ENCODE data around the gene USP54.

Gene USP54

DNA sequence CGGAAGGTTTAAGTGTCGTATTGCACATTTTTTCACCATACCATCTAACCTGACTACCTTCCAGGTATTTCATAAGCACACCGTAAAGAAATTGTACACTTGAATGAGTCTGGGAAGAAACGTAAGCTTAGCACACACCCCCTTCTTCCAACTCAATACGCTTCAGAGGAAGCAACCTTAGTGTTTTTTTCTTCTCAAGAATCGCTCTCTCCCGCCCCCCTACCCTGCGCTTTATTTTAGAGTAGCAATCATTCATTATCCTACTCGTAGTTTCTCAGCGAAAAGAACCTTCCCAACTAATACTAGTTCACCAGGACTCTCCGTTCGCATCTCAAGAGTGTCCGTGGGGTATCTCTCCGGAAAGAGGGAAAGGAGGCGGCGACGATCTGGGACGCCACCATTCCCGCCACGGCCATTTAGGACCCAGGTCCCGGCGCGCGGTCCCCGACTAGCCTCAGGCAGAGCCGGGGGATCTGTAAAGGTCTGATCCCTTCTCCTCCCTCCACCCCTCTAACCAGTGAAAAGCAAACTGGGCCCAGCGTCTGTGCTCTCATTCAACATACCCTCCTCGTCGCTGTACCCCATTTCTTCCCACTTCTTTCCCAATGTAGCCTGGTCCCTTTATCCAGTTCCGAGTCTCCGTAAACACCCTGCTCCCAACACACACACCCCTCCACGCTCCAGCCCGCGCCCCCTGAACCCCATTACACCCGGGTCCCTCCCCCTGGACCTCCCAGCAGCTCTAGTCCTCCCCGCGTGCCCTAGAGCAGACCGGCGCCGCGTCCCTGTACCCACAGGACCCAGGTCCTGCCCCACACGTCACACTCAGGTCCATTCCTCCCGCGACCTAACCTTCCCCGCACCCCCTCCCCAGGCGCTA, 34.1 kb upstream of the USP54 start:
- 0 out of 2 replicates have a peak, but pooled peaks have one; percentile 41 for TF ChIP-seq CREB1 (IDR thresholded peaks at IDR 0.05; ENCODE audit: low read depth)
- TF ChIP-seq, protein P1, sequence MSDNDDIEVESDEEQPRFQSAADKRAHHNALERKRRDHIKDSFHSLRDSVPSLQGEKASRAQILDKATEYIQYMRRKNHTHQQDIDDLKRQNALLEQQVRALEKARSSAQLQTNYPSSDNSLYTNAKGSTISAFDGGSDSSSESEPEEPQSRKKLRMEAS (IDR thresholded peaks at IDR 0.05) = peak; percentile 29; the same call in 1 of the 2 replicates
- peak; percentile 22 for TF ChIP-seq RAD21 (IDR thresholded peaks at IDR 0.05; ENCODE audit: low read depth)
- no peak for TF ChIP-seq EGR1 (IDR thresholded peaks at IDR 0.05)
- TF ChIP-seq TCF12 (IDR thresholded peaks at IDR 0.05; ENCODE audit: low read depth) = 0 out of 2 replicates have a peak, but pooled peaks have one; percentile 49
- TF ChIP-seq, protein P2, sequence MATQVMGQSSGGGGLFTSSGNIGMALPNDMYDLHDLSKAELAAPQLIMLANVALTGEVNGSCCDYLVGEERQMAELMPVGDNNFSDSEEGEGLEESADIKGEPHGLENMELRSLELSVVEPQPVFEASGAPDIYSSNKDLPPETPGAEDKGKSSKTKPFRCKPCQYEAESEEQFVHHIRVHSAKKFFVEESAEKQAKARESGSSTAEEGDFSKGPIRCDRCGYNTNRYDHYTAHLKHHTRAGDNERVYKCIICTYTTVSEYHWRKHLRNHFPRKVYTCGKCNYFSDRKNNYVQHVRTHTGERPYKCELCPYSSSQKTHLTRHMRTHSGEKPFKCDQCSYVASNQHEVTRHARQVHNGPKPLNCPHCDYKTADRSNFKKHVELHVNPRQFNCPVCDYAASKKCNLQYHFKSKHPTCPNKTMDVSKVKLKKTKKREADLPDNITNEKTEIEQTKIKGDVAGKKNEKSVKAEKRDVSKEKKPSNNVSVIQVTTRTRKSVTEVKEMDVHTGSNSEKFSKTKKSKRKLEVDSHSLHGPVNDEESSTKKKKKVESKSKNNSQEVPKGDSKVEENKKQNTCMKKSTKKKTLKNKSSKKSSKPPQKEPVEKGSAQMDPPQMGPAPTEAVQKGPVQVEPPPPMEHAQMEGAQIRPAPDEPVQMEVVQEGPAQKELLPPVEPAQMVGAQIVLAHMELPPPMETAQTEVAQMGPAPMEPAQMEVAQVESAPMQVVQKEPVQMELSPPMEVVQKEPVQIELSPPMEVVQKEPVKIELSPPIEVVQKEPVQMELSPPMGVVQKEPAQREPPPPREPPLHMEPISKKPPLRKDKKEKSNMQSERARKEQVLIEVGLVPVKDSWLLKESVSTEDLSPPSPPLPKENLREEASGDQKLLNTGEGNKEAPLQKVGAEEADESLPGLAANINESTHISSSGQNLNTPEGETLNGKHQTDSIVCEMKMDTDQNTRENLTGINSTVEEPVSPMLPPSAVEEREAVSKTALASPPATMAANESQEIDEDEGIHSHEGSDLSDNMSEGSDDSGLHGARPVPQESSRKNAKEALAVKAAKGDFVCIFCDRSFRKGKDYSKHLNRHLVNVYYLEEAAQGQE (IDR thresholded peaks at IDR 0.05; ENCODE audit: low read depth) = no peak
- TF ChIP-seq EP300 (IDR thresholded peaks at IDR 0.05; ENCODE audit: borderline replicate concordance) = peak; percentile 66; the same call in 1 of the 2 replicates
- peak; percentile 52; the same call in 1 of the 2 replicates for TF ChIP-seq TAF1 (IDR thresholded peaks at IDR 0.05; ENCODE audit: low read depth)
- no peak for TF ChIP-seq USF1 (IDR thresholded peaks at IDR 0.05)
- TF ChIP-seq ZBTB7A (IDR thresholded peaks at IDR 0.05; ENCODE audit: low read depth) = 0 out of 2 replicates have a peak, but pooled peaks have one; percentile 66
- TF ChIP-seq YY1 (IDR thresholded peaks at IDR 0.05; ENCODE audit: low read depth) = peak; percentile 71
- TF ChIP-seq NFIC (IDR thresholded peaks at IDR 0.05) = 0 out of 2 replicates have a peak, but pooled peaks have one; percentile 9
- peak; percentile 88 for TF ChIP-seq TEAD4 (IDR thresholded peaks at IDR 0.05)
- TF ChIP-seq CEBPB (IDR thresholded peaks at IDR 0.05) = peak; percentile 93
- TF ChIP-seq FOXM1 (IDR thresholded peaks at IDR 0.05; ENCODE audit: borderline replicate concordance, low read depth) = no peak

- no peak for TF ChIP-seq CREB1 (IDR thresholded peaks at IDR 0.05; ENCODE audit: low read depth)
- no peak for TF ChIP-seq ZBTB7A (IDR thresholded peaks at IDR 0.05; ENCODE audit: low read depth)
- TF ChIP-seq YY1 (IDR thresholded peaks at IDR 0.05; ENCODE audit: low read depth) = no peak
- TF ChIP-seq EP300 (IDR thresholded peaks at IDR 0.05; ENCODE audit: borderline replicate concordance) = no peak
- no peak; the same call in none of the 2 replicates for TF ChIP-seq TEAD4 (IDR thresholded peaks at IDR 0.05)
- TF ChIP-seq TCF12 (IDR thresholded peaks at IDR 0.05; ENCODE audit: low read depth) = no peak
These were observed 31.9 kb upstream of the USP54 start for GRCh38 chr10:73623056-73623455.

DNA sequence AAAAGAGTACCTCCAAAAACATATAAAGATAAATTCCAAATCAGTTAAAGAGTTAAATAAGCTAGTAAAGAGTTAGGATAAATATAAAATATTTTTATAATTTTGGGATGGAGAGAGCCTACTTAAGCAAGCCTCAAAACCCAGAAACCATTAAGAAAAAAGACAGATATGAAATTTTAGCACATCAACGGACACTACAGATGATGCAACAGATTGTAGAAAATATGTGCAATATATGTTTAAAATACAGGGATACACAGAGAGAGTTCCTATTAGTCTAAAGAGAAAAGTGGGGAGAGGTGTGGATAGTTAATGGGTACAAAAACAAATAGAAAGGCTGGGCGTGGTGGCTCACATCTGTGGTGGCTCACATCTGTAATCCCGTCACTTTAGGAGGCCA, 23.6 kb upstream of the USP54 start:
- no peak for TF ChIP-seq EGR1 (IDR thresholded peaks at IDR 0.05)
- no peak for TF ChIP-seq CREB1 (IDR thresholded peaks at IDR 0.05; ENCODE audit: low read depth)
- TF ChIP-seq, protein P1 (IDR thresholded peaks at IDR 0.05) = no peak
- no peak for TF ChIP-seq RAD21 (IDR thresholded peaks at IDR 0.05; ENCODE audit: low read depth)
- no peak for TF ChIP-seq FOXM1 (IDR thresholded peaks at IDR 0.05; ENCODE audit: borderline replicate concordance, low read depth)
- TF ChIP-seq TCF12 (IDR thresholded peaks at IDR 0.05; ENCODE audit: low read depth) = no peak
- no peak for TF ChIP-seq CEBPB (IDR thresholded peaks at IDR 0.05)
- TF ChIP-seq USF1 (IDR thresholded peaks at IDR 0.05) = no peak
- TF ChIP-seq, protein P2 (IDR thresholded peaks at IDR 0.05; ENCODE audit: low read depth) = no peak
- TF ChIP-seq TAF1 (IDR thresholded peaks at IDR 0.05; ENCODE audit: low read depth) = no peak

- TF ChIP-seq ZBTB7A (IDR thresholded peaks at IDR 0.05; ENCODE audit: low read depth) (no peak), TEAD4 (IDR thresholded peaks at IDR 0.05) (no peak), CREB1 (IDR thresholded peaks at IDR 0.05; ENCODE audit: low read depth) (no peak), YY1 (IDR thresholded peaks at IDR 0.05; ENCODE audit: low read depth) (no peak), EGR1 (IDR thresholded peaks at IDR 0.05) (no peak), RAD21 (IDR thresholded peaks at IDR 0.05; ENCODE audit: low read depth) (no peak), USF1 (IDR thresholded peaks at IDR 0.05) (no peak), TCF12 (IDR thresholded peaks at IDR 0.05; ENCODE audit: low read depth) (no peak), EP300 (IDR thresholded peaks at IDR 0.05; ENCODE audit: borderline replicate concordance) (no peak), NFIC (IDR thresholded peaks at IDR 0.05) (no peak), TAF1 (IDR thresholded peaks at IDR 0.05; ENCODE audit: low read depth) (no peak)
- TF ChIP-seq, protein P1 (IDR thresholded peaks at IDR 0.05) = no peak
- TF ChIP-seq, protein P2 (IDR thresholded peaks at IDR 0.05; ENCODE audit: low read depth) = no peak
These were observed 18.0 kb upstream of the USP54 start for GRCh38 chr10:73609116-73609515.
